Gastroesophageal sphincter (tissue), 3 donors: ENCODE measurements around the gene KCTD1.

Source experiments
- EP300 ChIP-seq: sonication (generic); formaldehyde crosslinking; IDR thresholded peaks from one replicate; pipeline ENCODE4 v1.6.1; 2017; ENCODE audit warnings: antibody characterized with exemption, mild to moderate bottlenecking
- TF ChIP-seq, protein P1 (sequence below), 4 experiments: fragments of 200-600 bp in 2 of 4; fragments of 450-650 bp in 2 of 4; sonication (generic) in 1 of 4; IDR thresholded peaks; one replicate each; pipeline ENCODE4 v1.5.1; 2017 to 2019; ENCODE audit warnings: antibody characterized with exemption in 4 of 4, mild to moderate bottlenecking in 2 of 4, moderate library complexity in 2 of 4

DNA sequence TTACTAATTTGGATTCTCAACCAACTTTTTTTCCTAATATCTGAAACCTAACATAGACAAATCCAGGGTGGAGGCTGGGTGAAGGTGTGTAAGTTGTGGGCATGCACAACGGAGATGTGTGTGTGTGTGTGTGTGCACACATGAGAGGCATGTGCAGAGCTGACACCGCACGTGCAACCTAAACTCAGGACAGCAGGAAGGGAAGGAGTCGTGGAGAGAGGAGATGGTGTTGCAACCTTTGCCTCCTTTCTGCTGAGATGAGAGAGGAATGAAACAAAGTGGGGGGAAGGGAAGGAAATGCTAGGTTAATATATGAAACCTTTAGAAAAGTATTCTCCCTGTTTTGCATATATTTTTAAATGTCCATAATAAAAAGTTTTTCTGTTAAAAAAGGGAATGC, 64.7 kb downstream of the KCTD1 start:
- TF ChIP-seq, protein P1, sequence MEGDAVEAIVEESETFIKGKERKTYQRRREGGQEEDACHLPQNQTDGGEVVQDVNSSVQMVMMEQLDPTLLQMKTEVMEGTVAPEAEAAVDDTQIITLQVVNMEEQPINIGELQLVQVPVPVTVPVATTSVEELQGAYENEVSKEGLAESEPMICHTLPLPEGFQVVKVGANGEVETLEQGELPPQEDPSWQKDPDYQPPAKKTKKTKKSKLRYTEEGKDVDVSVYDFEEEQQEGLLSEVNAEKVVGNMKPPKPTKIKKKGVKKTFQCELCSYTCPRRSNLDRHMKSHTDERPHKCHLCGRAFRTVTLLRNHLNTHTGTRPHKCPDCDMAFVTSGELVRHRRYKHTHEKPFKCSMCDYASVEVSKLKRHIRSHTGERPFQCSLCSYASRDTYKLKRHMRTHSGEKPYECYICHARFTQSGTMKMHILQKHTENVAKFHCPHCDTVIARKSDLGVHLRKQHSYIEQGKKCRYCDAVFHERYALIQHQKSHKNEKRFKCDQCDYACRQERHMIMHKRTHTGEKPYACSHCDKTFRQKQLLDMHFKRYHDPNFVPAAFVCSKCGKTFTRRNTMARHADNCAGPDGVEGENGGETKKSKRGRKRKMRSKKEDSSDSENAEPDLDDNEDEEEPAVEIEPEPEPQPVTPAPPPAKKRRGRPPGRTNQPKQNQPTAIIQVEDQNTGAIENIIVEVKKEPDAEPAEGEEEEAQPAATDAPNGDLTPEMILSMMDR (IDR thresholded peaks at IDR 0.05), result no peak
- no peak for TF ChIP-seq EP300
